Lung (tissue), 12 donors: ENCODE data around the gene CD93. TPM values are rescaled to one million over a fixed set of nuclear protein-coding genes. Genes with fewer than 3 reads are reported as not detected.

ENCODE experiments used
- ATAC-seq: fragments of 200-7000 bp; cut with Tn5 transposase; one replicate; pipeline ENCODE4 v1.9.1; 2020; ENCODE audit warnings: moderate number of reproducible peaks; ENCODE audit not compliant: insufficient read depth, low FRiP score
- DNase-seq, 3 donors: peaks; one replicate each; pipeline ENCODE4 v3.0.0-alpha.2; 2013 to 2017
- H3K27ac ChIP-seq, 2 donors: one replicate each; pipeline ENCODE4 v1.5.1; 2013; ENCODE audit warnings: mild to moderate bottlenecking in 2 of 2, moderate library complexity in 2 of 2, control low read depth in 1 of 2, inconsistent platforms in 1 of 2, low read depth in 1 of 2, low read length in 1 of 2
- H3K27me3 ChIP-seq, 3 donors: one replicate each; pipeline ENCODE4 v1.5.1; 2013; ENCODE audit warnings: low read length in 2 of 3; ENCODE audit not compliant: control insufficient read depth in 3 of 3, insufficient read depth in 3 of 3
- H3K36me3 ChIP-seq, 4 donors: one replicate each; pipeline ENCODE4 v1.5.1; 2013; ENCODE audit warnings: low read length in 4 of 4, mild to moderate bottlenecking in 1 of 4, moderate library complexity in 1 of 4; ENCODE audit not compliant: control insufficient read depth in 4 of 4, insufficient read depth in 4 of 4
- H3K4me1 ChIP-seq, 5 donors: one replicate each; pipeline ENCODE4 v1.5.1; 2013; ENCODE audit warnings: low read length in 5 of 5, mild to moderate bottlenecking in 2 of 5, moderate library complexity in 1 of 5; ENCODE audit not compliant: control insufficient read depth in 5 of 5, insufficient read depth in 5 of 5
- H3K4me3 ChIP-seq: one replicate; pipeline ENCODE4 v1.5.1; 2013; ENCODE audit warnings: mild to moderate bottlenecking, control low read depth, moderate library complexity
- H3K9ac ChIP-seq, 2 donors: one replicate each; pipeline ENCODE4 v1.5.1; 2013; ENCODE audit warnings: low read length in 2 of 2, control low read depth in 1 of 2; ENCODE audit not compliant: insufficient read depth in 1 of 2
- H3K9me3 ChIP-seq, 4 donors: one replicate each; pipeline ENCODE4 v1.5.1; 2013; ENCODE audit warnings: low read length in 3 of 4, mild to moderate bottlenecking in 1 of 4, moderate library complexity in 1 of 4; ENCODE audit not compliant: control insufficient read depth in 4 of 4, insufficient read depth in 3 of 4
- CTCF ChIP-seq: IDR thresholded peaks from 2 replicates; pipeline ENCODE4 v1.5.1; 2012; ENCODE audit warnings: mild to moderate bottlenecking; ENCODE audit errors: control extremely low read depth, extremely low read depth
- WGBS, 2 donors: extraction: QIAGEN DNeasy Blood & Tissue Kit; methylation state at CpG; one replicate each; pipeline ENCODE4 v1.1.7; 2013; 5-methylcytosine and 5-hydroxymethylcytosine counted together
- polyA plus RNA-seq, 2 donors: library from polyadenylated mRNA; stranded (reverse); fragments of 200-250 nt; gene quantifications; one replicate each; pipeline ENCODE4 v1.2.1, GENCODE V29; 2013
- total RNA-seq, 2 donors: library from RNA; depleted of rRNA in 1 of 2; stranded (reverse); fragments of >200 nt in 1 of 2; gene quantifications; one replicate each; pipeline ENCODE4 v1.2.1, GENCODE V29; 2014 to 2021
- donor health status: control.
- donor health status: control.
- donor health status: Bipolar disorder and iron deficiency.
- donor health status: healthy.
- donor health status: DM: yes; HTN: yes; CAD: no.

Gene CD93
- total and polyA plus RNA-seq, 4 donors: 17.9 to 239 (median 126) TPM

- H3K4me1 ChIP-seq: peaks cover 3 to 18% (median 7%) of the 10 kb centered on the region in 5 donors
- no peak overlapping the region for H3K9ac ChIP-seq
- H3K27ac ChIP-seq: no peak overlapping the region
- no peak for ATAC-seq
- no peaks in the 10 kb centered on the region for H3K36me3 ChIP-seq
- TF ChIP-seq CTCF: no peak
- peaks cover 0 to 4% (median 0%) of the 10 kb centered on the region in 3 donors for H3K27me3 ChIP-seq
- no peak for DNase-seq
- no peak overlapping the region for H3K4me3 ChIP-seq
- WGBS, 2 donors: 76 to 81% methylated on average over 11 of the region's 11 CpGs
- no peaks in the 10 kb centered on the region for H3K9me3 ChIP-seq
These were observed 10.9 kb upstream of the CD93 start for GRCh38 chr20:23096986-23097520.

- H3K4me3 ChIP-seq: no peak overlapping the region
- no peaks in the 10 kb centered on the region for H3K36me3 ChIP-seq
- H3K27me3 ChIP-seq: peaks cover 0 to 4% (median 0%) of the 10 kb centered on the region in 3 donors
- no peak overlapping the region for H3K9ac ChIP-seq
- H3K27ac ChIP-seq: no peak overlapping the region
- H3K4me1 ChIP-seq: peaks cover 7 to 18% (median 11%) of the 10 kb centered on the region in 5 donors
- DNase-seq (no peak), ATAC-seq (no peak)
- no peak for TF ChIP-seq CTCF
- 96 to 97% methylated on average over 3 of the region's 3 CpGs for WGBS, 2 donors
- no peaks in the 10 kb centered on the region for H3K9me3 ChIP-seq
These were observed 10.0 kb upstream of the CD93 start for GRCh38 chr20:23096097-23096496.

GRCh38 chr20:23095499-23095898 lies 9.4 kb upstream of the CD93 start:
- Histone ChIP-seq H3K27me3 (peaks cover 0 to 4% (median 0%) of the 10 kb centered on the region in 3 donors), H3K9me3 (no peaks in the 10 kb centered on the region), H3K4me3 (no peak overlapping the region), H3K27ac (no peak overlapping the region), H3K4me1 (peaks cover 7 to 18% (median 11%) of the 10 kb centered on the region in 5 donors), H3K36me3 (no peaks in the 10 kb centered on the region), H3K9ac (no peak overlapping the region)
- DNase-seq (no peak), ATAC-seq (no peak)
- no peak for TF ChIP-seq CTCF
- 44 to 56% methylated on average over 3 of the region's 3 CpGs for WGBS, 2 donors

GRCh38 chr20:23094927-23095326 lies 8.8 kb upstream of the CD93 start:
- H3K9me3 ChIP-seq: no peaks in the 10 kb centered on the region
- peaks cover 0 to 4% (median 0%) of the 10 kb centered on the region in 3 donors for H3K27me3 ChIP-seq
- no peak for DNase-seq
- H3K27ac ChIP-seq: no peak overlapping the region
- H3K4me1 ChIP-seq: peaks cover 7 to 15% (median 11%) of the 10 kb centered on the region in 5 donors
- H3K36me3 ChIP-seq: no peaks in the 10 kb centered on the region
- no peak overlapping the region for H3K9ac ChIP-seq
- no peak for ATAC-seq
- no peak for TF ChIP-seq CTCF
- 87 to 93% methylated on average over 8 of the region's 8 CpGs for WGBS, 2 donors
- H3K4me3 ChIP-seq: no peak overlapping the region
